ENCODE measurements around the gene HSBP1L1.

Gene HSBP1L1

GRCh38 chr18:79933765-79934164 lies 30.7 kb upstream of the HSBP1L1 start:
- TF ChIP-seq POLR2A (IDR thresholded peaks at IDR 0.05; ENCODE audit: extremely low read depth, insufficient read length) = no peak
- no peak for TF ChIP-seq MYC (IDR thresholded peaks at IDR 0.05; ENCODE audit: low read depth, low read length)
- TF ChIP-seq MAX (IDR thresholded peaks at IDR 0.05; ENCODE audit: low read depth, low read length) = no peak
- no peak for TF ChIP-seq CTCF (IDR thresholded peaks at IDR 0.05; ENCODE audit: low read depth, low read length)
- no peak overlapping the region for H3K4me3 ChIP-seq (ENCODE audit: low read depth, low read length)
- DNase-seq (ENCODE audit: low read depth) = no peak

GRCh38 chr18:79934311-79935097 lies 29.9 kb upstream of the HSBP1L1 start:
- TF ChIP-seq POLR2A (IDR thresholded peaks at IDR 0.05; ENCODE audit: extremely low read depth, insufficient read length) (no peak), MYC (IDR thresholded peaks at IDR 0.05; ENCODE audit: low read depth, low read length) (no peak), MAX (IDR thresholded peaks at IDR 0.05; ENCODE audit: low read depth, low read length) (no peak), CTCF (IDR thresholded peaks at IDR 0.05; ENCODE audit: low read depth, low read length) (no peak)
- peak; percentile 39 for DNase-seq (ENCODE audit: low read depth)
- H3K4me3 ChIP-seq (ENCODE audit: low read depth, low read length) = no peak overlapping the region

GRCh38 chr18:79935098-79935480 lies 29.4 kb upstream of the HSBP1L1 start:
- no peak for DNase-seq (ENCODE audit: low read depth)
- no peak overlapping the region for H3K4me3 ChIP-seq (ENCODE audit: low read depth, low read length)
- no peak for TF ChIP-seq MYC (IDR thresholded peaks at IDR 0.05; ENCODE audit: low read depth, low read length)
- no peak for TF ChIP-seq POLR2A (IDR thresholded peaks at IDR 0.05; ENCODE audit: extremely low read depth, insufficient read length)

- no peak for TF ChIP-seq MYC (IDR thresholded peaks at IDR 0.05; ENCODE audit: low read depth, low read length)
- TF ChIP-seq POLR2A (IDR thresholded peaks at IDR 0.05; ENCODE audit: extremely low read depth, insufficient read length) = no peak
- TF ChIP-seq MAX (IDR thresholded peaks at IDR 0.05; ENCODE audit: low read depth, low read length) = no peak
- TF ChIP-seq CTCF (IDR thresholded peaks at IDR 0.05; ENCODE audit: low read depth, low read length) = no peak
- no peak for DNase-seq (ENCODE audit: low read depth)
- H3K4me3 ChIP-seq (ENCODE audit: low read depth, low read length) = no peak overlapping the region
These were observed 28.9 kb upstream of the HSBP1L1 start for GRCh38 chr18:79935499-79935898.

GRCh38 chr18:79935925-79936324 lies 28.5 kb upstream of the HSBP1L1 start:
- DNase-seq (ENCODE audit: low read depth) = no peak
- H3K4me3 ChIP-seq (ENCODE audit: low read depth, low read length) = no peak overlapping the region
- TF ChIP-seq CTCF (IDR thresholded peaks at IDR 0.05; ENCODE audit: low read depth, low read length) = no peak
- TF ChIP-seq MYC (IDR thresholded peaks at IDR 0.05; ENCODE audit: low read depth, low read length) = no peak
- TF ChIP-seq POLR2A (IDR thresholded peaks at IDR 0.05; ENCODE audit: extremely low read depth, insufficient read length) = no peak
- no peak for TF ChIP-seq MAX (IDR thresholded peaks at IDR 0.05; ENCODE audit: low read depth, low read length)

- no peak for DNase-seq (ENCODE audit: low read depth)
These were observed 27.8 kb upstream of the HSBP1L1 start for GRCh38 chr18:79936641-79937040.

More at GRCh38 chr18:79936641-79937040, 27.8 kb upstream of the HSBP1L1 start:
- no peak overlapping the region for H3K4me3 ChIP-seq (ENCODE audit: low read depth, low read length)
- no peak for TF ChIP-seq MAX (IDR thresholded peaks at IDR 0.05; ENCODE audit: low read depth, low read length)
- TF ChIP-seq MYC (IDR thresholded peaks at IDR 0.05; ENCODE audit: low read depth, low read length) = no peak
- TF ChIP-seq CTCF (IDR thresholded peaks at IDR 0.05; ENCODE audit: low read depth, low read length) = no peak
- TF ChIP-seq POLR2A (IDR thresholded peaks at IDR 0.05; ENCODE audit: extremely low read depth, insufficient read length) = no peak

All from NB4 (cell line).